ENCODE data around the gene ADSS1.

ADSS1 gene

DNA sequence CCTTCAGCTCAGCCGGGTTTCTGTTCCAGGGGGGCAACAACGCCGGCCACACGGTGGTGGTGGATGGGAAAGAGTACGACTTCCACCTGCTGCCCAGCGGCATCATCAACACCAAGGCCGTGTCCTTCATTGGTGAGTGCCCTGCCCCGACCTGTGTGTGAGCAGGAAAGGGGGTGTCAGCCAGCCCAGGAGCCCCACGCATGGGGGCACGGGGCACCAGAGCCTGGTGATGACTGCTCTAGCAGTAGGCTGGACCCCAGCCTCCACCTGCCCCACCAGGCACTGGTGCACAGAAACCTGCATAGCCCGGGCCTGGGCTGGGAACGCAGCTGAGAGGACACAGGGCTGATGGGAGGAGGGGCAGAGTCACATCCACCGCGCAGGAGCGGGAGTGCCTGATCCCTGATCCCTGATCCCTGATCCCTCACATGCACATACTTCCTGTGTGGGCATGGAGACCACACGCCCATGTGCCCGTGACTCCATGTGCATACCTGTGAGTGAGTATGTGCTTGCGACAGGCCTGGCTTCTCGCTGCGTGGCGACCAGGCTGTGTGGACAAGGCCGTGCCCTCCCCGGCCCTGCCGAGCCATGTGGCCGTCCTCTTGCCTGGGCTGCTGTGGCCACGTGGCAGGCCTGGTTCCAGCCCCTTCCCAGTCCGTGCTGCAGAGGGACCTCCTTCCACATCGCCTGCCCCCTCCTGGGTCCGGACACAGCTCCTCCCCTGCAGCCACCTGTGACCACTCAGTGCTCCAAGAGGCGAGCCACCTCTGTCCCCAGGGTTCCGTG lies 11.2 kb downstream of the ADSS1 start:
- DNase-seq = no peak

DNA sequence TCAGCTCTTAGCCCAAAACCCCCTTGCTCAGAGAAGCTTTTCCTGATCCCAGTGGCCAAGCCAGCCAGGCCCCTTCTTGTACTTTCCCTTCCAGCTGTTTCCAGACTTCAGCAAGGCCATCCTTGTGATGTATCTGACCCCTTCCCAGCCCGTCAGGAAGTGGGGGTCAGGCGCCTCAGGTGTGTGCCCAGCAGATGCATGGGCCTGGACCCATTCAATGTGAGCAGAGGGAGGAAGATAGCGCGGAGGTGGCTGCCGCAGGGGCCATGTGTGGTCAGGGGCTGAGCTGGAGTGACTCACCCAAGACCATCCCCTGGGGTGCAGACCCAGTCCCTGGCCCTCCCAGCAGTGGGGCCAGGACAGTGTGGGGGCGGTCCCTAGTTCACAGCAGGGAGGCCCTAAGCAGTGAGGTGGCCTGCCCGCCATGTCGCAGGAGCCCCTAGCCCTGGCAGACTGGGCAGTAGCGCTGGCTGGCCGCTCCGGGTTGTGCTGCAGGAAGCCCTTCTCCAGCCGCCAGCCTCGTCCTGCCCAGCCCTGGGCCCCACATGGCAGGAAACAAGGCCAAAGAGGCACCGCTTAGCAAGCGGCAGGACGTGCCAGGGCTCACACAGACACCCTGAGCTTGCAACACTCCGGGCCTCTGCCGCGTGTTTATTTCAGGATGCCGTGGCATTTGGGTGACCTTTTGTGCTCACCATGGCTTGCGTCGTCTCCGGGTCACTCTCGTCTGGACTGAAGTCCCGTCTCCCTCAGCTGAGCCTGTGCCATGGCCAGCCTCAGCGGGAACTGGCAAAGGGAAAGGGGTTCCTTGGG lies 12.0 kb downstream of the ADSS1 start:
- no peak for DNase-seq

DNA sequence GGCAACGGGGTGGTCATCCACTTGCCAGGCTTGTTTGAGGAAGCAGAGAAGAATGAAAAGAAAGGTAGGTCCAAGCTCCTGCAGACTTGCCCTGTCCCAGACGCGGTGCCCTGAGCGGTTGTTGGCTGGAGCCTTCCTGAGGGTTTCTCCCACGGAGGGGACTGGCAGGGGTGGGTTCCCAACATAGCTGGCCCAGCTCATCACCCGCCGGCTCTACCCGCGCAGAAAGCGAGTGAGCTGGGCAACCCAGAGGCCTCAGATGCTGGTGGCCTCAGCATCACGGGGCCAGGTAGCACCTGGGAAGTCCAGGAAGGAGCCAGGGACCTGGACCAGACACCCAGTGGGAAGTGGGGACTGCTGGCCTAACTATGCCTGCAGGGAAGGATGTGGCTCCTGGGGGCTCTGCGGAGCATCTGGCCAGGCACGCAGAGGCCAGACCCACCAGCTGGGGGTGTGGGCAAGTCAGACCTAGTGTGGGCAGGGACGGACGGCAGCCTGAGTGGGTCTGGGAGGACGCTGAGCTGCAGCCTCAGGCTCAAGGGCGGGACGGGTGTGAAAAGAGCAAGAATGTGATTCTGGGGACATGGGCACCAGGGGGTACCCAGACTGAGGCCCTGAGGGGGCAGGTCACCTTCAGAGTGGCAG lies 14.5 kb downstream of the ADSS1 start:
- DNase-seq = no peak

DNA sequence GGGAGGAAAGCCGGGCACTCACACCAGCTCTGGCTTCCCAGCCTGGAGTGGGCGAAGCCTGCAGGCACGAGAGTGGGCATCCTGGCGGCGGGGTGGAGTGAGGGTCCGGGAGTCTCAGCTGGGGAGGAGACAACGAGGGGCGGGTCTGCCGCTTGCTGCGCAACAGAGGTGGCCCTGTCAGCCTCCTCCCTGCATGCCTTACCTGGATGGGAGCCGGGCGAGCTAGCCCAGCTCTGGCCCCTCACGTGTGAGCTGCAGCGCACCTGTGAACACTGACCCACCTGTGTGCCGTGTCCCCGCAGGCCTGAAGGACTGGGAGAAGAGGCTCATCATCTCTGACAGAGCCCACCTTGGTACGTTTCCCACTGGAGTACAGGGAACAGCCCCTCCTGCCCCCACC lies 15.0 kb downstream of the ADSS1 start:
- DNase-seq = no peak

DNA sequence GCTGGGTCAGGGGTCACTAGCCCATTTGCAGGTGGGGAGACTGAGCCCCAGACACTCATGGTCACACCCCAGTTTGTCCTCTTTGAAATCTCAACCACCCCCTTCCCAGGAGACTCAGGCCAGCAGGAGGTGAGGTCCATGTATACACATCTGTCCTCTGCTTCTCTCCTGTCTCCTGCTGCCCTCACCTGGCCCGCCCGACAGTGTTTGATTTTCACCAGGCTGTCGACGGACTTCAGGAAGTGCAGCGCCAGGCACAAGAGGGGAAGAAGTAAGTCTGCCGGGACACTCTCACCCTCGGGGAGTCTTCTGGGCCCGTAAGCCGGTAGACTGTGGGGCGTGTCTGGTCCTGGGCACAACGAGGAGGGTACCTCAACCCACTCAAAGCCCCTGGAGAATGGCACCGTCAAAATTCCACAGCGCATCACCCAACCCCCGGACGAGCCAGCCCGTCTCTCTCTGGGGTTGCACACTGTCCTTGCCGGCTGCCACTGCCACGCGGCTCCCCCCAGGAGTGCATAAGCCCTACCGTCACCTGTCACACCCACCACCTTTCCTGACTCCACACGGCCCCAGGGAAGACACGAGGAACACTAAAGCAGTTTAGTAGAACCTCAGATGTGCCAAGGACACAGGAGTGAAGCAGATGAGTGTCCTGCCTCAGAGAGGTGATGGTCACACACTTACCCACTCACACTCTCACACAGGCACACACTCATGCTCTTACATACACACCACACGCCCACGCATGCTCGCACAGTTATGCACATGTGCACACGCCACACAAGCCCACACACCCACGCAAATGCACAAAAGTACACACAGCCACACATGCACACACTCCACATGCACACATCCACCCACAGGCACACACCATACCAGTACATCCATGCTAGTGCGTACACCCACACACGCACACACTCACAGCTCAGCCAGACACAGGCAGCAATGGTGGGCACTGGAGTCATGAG lies 15.8 kb downstream of the ADSS1 start:
- DNase-seq = no peak

DNA sequence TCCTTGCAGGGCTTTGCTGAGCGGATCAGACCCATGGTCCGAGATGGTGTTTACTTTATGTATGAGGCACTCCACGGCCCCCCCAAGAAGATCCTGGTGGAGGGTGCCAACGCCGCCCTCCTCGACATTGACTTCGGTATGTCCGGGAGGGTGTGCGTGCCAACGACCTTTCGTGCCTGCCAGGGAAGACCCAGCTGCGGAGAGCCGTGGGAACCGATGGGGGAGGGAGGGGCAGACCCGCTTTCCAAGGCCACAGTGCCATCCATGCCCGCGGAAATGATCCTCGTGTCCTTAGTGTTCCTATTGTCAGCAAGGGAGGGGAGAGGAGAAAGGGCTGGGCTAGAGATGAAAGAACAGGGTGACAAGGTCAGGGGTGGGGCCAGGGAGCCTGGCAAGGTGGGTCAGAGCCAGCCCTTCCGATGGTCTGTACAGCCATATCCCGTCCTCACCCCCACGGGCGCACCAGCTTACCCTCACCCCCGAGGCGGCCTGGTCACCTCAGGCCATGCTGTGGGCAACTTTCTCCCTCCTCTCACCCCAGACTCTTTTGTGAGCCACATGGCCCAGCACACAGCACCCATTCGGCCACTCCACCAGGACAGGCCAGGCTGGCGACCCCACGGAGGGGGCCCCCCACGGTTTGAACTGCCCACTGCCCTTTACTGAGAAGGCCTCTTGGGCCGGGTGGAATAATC lies 17.2 kb downstream of the ADSS1 start:
- DNase-seq = no peak

DNA sequence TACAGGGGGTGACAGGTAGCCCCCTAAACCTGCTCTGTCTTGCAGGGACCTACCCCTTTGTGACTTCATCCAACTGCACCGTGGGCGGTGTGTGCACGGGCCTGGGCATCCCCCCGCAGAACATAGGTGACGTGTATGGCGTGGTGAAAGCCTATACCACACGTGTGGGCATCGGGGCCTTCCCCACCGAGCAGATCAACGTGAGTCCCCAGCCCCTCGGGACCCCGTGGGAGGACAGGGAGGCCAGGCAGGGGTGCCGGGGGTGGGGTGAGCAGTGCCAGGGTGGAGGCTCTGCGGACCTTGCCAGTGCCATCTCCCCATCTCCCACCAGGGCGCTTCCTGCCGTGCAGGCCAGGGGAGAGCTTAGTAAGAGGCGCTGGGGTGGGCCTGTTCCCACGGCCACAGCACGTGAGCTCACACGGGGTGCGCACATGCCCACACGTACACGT lies 17.8 kb downstream of the ADSS1 start:
- no peak for DNase-seq

DNA sequence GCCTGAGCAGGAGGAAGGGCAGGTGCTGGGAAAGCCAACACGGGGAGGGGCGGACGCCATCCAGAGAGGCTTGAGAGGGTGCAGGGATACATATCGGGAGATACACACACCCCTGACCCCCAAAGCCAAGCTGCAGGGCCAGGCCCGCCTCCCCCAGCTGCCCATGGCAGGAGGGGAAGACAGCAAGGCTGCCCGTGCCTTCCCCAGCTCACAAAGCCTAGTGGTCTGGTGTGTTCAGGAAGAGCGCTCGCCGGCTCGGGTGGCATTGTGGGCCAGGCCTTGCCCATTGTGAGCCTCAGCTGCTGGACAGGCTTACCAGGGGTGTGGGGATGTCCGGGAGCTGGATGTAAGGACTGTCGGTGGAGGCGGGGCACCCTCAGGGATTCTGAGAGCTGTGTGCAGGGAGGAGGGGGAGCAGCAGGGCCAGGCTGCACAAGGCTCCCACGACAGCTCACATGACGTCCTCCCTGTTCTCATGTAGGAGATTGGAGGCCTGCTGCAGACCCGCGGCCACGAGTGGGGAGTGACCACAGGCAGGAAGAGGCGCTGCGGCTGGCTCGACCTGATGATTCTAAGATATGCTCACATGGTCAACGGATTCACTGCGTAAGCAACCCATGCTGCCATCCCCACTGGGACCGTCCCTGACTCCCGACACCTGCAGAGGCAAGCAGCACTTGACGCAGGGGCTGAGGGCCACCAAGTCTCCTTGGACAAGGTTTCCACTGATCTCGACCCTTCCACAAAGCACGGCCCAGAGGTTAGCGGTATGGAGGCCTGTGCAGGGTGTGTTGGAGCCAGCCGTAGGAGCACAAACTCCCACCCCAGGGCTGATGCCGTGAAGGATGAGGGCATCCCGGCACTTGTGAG lies 18.8 kb downstream of the ADSS1 start:
- no peak for DNase-seq

DNA sequence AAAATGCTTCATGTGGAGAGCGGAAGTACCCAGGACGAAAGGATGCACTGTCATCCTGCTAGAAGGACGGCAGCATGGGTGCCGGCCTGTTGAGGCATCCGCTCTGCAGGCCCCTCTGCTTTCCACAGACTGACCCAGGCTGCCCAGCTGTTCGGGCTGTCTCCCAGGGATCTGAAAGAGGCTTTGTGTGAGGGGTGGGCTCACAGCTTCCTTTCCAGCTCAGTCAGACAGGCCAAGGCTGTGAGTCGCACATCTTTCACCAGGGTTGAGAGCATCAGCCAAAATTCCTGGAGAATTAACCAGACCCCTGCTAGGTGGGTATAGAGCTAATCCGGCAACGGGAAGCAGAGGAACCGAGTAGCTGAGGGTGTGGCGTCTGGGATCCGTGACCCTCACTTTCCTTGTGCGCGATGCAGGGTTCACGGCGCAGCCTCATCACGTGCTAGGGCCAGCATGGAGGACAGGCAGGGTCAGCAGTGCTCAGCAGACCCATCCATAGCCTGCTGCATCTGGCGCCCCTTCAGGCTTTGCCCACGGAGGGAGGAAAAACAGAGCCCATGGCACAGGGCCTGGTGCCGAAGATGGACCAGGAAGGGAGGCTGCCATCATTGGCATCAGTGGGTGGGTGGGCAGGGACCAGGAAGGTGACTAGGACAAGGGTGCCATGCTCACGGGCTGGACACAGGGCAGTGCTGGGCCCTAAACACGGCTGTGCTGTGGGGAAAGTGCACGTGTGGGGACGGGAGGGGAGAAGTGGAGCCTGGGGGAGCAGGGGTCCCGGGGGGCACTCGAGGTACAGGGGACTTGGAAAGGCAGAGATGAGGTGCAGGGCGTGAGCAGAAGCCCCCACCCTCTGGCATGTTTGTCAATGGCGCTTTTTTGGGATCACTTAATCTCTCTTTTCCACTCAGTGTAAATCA lies 19.7 kb downstream of the ADSS1 start:
- DNase-seq = no peak

DNA sequence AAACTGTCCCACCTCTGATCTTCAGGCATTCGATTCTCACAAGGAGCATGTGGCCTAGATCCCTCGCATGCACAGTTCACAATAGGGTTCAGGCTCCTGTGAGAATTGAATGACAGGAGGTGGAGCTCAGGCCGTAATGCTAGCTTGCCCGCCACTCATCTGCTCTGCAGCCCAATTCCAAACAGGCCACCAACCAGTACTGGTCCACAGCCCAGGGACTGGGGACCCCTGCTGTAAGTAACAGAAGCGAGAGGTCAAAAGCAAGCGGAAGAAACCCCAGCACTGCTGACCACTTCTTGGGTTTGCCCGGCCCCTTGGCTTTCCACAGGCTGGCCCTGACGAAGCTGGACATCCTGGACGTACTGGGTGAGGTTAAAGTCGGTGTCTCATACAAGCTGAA lies 20.5 kb downstream of the ADSS1 start:
- DNase-seq = no peak

DNA sequence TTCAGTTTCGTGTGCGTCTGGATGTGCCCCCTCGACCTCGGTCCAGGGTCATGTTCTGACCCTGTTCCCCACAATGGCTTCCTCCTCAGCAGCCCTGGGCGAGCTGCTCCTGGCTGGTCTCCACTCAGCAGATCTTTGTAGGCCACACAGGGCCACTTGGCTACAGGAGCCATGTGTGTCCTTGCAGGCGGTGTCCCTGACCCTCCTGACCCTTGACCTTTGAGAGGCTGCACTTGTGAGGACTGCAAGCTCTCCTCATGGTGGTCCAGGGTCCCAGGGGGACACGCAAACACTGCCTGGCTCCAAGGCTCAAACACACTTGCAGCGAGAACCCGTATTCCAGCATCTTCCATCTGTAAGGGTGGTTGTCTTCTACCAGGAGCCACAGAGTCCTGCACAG lies 21.4 kb downstream of the ADSS1 start:
- DNase-seq = no peak

DNA sequence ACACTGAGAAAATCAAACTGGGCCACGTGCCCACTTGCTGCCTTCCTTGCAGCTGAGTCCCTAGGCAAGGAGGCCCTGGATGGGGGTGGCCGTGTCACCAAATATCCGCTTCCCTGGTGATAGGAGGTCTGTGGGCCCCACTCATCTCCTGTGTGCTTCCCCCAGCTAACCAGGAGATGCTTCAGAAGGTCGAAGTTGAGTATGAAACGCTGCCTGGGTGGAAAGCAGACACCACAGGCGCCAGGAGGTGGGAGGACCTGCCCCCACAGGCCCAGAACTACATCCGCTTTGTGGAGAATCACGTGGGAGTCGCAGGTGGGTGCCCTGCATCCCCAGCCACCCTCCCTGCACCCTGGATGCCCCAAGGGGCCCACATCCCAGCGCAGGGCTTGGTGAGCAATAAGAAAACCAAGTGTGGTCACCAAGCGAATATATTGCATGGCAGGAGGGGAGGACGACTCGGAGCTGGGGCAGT lies 22.1 kb downstream of the ADSS1 start:
- DNase-seq = peak; percentile 50 to 54

DNA sequence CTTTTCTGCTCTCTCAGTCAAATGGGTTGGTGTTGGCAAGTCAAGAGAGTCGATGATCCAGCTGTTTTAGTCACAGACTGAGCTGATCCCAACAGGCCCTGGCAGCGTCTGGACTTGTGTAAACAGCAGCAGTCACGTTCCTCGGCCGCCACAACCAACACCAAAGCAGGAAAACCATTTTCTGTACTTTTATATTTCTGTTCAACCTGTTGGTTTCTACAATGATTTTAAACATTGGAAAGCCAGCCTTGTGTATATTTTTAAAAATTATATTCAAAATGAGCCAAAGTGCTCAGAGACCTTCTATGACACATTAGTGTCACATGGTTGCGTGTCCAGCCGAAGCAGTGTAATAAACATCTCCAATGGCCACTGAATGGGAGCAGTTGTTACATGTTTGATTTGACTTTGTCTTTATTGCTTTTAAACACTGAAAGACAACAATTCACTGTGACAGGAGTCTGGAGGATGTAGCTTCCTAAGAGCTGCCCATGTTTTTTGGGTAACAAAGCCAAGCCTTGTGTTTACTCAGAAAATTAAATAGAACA lies 23.0 kb downstream of the ADSS1 start:
- DNase-seq = no peak

DNA sequence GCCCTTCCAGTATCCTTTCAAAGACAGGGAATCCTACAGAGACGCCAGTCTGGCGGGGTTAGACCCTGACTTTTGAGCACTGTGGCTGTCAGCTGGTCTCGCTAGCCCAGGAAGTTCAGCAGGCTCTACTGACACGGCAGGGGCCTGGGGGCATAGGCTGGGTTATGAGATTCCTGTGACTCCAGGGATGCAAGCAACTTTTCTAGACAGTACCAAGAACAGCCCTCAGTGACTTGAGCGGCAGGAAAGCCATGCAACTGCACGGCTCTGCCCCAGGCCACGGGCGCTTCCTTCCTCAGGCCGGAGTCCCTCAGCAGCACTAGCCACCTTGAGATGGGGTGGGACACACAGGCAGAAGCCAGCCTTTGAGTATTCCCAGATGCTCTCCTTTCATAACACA lies 23.8 kb downstream of the ADSS1 start:
- no peak for DNase-seq

DNA sequence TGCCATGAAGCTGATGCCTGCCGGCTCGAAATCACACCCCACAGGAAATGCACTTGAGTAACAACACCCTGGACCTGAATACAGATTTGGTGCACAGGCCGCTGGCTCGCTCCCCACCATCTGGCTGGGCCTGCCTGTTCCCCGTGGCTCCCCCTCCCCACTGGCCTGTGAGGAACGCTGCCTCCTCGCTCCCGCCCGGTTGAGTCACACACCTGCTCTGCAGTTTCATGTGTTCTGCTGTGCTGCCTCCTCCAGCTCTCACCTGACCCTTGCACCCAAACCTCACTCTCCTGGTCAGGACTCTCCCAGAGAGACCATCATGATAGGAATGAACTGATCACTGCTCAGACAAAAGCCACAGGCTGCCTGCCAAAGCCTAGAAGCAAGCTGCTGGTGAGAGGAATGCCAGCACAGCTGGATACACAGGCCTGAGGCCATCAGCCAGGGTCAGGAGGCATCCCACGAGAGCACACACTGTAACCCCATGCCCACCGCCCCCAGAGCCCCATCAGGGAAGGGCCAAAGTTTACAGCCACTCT lies 25.2 kb downstream of the ADSS1 start:
- no peak for DNase-seq

DNA sequence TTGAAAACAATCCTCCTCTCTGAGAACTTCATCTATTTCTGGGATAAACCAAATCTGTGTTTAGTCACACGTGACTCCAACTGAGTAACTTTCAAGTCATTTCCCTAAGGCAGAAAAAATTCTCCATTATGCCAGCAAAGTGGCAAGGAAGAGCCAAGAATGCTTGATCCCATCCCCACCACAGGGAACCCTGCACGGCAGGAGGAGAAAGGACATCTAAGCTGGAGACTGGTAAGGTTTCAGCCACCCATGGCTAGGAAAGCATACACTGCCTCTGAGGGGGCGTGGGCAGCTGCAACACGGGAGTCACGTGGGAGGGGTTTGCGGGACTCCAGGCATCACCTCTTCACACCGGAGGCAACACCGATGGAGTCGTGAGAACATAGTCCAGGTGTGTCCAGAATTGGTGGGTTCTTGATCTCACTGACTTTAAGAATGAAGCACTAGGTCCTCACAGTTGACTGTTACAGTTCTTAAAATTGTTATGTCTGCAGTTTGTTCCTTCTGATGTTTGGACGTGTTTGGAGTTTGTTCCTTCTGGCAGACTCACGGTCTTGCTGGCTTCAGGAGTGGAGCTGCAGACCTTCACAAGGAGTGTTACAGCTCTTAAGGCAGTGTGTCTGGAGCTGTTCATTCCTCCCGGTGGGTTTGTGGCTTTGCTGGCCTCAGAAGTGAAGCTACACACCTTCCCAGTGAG lies 26.2 kb downstream of the ADSS1 start:
- DNase-seq = no peak

DNA sequence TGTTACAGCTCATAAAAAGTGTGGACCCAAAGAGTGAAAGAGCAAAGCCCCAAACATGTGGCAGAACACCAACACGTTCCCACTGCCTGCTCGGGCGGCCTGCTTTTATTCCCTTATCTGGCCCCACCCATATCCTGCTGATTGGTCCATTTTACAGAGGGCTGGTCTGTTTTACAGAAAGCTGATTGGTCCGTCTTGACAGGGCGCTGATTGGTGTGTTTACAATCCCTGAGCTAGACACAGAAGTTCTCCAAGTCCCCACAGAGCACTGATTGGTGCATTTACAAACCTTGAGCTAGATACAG lies 26.7 kb downstream of the ADSS1 start:
- DNase-seq = peak; percentile 27 to 38

All from activated CD4-positive, alpha-beta T cell treated with anti-CD3 and anti-CD28 coated beads, Interleukin-2, amount 50 U/mL, for 48 hours (primary cell).